HepG2 (cell line): ENCODE data around the gene RIMS3. TPM values are rescaled to one million over a fixed set of nuclear protein-coding genes. Genes with fewer than 3 reads are reported as not detected.

Experiments
- JUND ChIP-seq: sonication (generic); formaldehyde crosslinking; IDR thresholded peaks from 2 replicates; pipeline ENCODE4 v1.8.0; 2022; ENCODE audit warnings: mild to moderate bottlenecking, missing genetic modification reagents
- SSRP1 ChIP-seq: IDR thresholded peaks from 2 replicates; pipeline ENCODE4 v1.6.1; 2016; ENCODE audit warnings: control low read depth
- TEAD3 ChIP-seq: optimal IDR thresholded peaks from 2 replicates; pipeline ENCODE3; 2016; ENCODE audit warnings: borderline replicate concordance
- ZBTB7A ChIP-seq: sonication (generic); formaldehyde crosslinking; IDR thresholded peaks from 2 replicates; pipeline ENCODE4 v1.8.0; 2022; ENCODE audit warnings: mild to moderate bottlenecking, missing genetic modification reagents
- ZNF121 ChIP-seq: sonication (generic); formaldehyde crosslinking; IDR thresholded peaks from 2 replicates; pipeline ENCODE4 v1.5.0; 2020; ENCODE audit warnings: mild to moderate bottlenecking, missing genetic modification reagents
- ZNF781 ChIP-seq: sonication (generic); formaldehyde crosslinking; IDR thresholded peaks from 2 replicates; pipeline ENCODE4 v1.5.1; 2020; ENCODE audit warnings: borderline replicate concordance, mild to moderate bottlenecking, missing genetic modification reagents; ENCODE audit errors: not compliant biosample characterization
- polyA plus RNA-seq, 8 experiments: library from polyadenylated mRNA; depleted of rRNA in 3 of 8; stranded (reverse) in 7 of 8; unstranded in 1 of 8; fragments of >200 nt; fragmentation: Illumina TruSeq in 4 of 8; extraction: Trizol in 4 of 8; gene quantifications; 2 replicates each; pipeline versions ENCODE4 v1.2.1 to v1.2.3, GENCODE V29; 2011 to 2016; ENCODE audit warnings: low read depth in 4 of 8, missing spikeins in 1 of 8, mixed read lengths in 1 of 8; ENCODE audit not compliant: insufficient read depth in 1 of 8
- total RNA-seq, 5 experiments: library from RNA; depleted of rRNA; stranded (reverse); fragments of >200 nt; fragmentation: Illumina TruSeq; extraction: Trizol; gene quantifications; 2 replicates each; pipeline ENCODE4 v1.2.3, GENCODE V29; 2016; ENCODE audit warnings: low read depth in 1 of 5
- TF ChIP-seq, protein P1 (sequence below): sonication (generic); formaldehyde crosslinking; IDR thresholded peaks from 2 replicates; pipeline ENCODE4 v1.5.0; 2020; ENCODE audit warnings: mild to moderate bottlenecking, missing genetic modification reagents, borderline replicate concordance
- TF ChIP-seq, protein P2 (sequence below): sonication (generic); formaldehyde crosslinking; IDR thresholded peaks from 2 replicates; pipeline ENCODE4 v1.4.0; 2020; ENCODE audit warnings: missing genetic modification reagents

RIMS3 gene
- total and polyA plus RNA-seq, 2 of the 13 experiments (the other 11 are each of a cell fraction or from before 2014, with no cell fraction given) = 2.1 to 5.4 TPM

DNA sequence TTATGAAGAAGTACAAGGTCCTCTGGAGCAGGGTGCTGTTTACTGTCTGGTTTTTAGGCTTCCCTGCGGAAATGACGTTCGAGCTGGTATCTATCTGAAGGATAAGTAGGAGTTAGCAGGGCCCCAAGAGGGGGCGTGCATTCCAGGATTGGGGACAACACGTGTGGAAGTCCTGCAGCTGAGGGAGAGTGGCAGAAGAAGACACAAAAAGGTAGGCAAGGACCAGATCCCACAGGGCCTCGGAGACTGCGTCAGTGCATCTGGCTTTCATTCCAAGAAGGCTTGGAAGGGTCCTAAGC, 5.9 kb downstream of the RIMS3 start (continued):
- TF ChIP-seq, protein P1, sequence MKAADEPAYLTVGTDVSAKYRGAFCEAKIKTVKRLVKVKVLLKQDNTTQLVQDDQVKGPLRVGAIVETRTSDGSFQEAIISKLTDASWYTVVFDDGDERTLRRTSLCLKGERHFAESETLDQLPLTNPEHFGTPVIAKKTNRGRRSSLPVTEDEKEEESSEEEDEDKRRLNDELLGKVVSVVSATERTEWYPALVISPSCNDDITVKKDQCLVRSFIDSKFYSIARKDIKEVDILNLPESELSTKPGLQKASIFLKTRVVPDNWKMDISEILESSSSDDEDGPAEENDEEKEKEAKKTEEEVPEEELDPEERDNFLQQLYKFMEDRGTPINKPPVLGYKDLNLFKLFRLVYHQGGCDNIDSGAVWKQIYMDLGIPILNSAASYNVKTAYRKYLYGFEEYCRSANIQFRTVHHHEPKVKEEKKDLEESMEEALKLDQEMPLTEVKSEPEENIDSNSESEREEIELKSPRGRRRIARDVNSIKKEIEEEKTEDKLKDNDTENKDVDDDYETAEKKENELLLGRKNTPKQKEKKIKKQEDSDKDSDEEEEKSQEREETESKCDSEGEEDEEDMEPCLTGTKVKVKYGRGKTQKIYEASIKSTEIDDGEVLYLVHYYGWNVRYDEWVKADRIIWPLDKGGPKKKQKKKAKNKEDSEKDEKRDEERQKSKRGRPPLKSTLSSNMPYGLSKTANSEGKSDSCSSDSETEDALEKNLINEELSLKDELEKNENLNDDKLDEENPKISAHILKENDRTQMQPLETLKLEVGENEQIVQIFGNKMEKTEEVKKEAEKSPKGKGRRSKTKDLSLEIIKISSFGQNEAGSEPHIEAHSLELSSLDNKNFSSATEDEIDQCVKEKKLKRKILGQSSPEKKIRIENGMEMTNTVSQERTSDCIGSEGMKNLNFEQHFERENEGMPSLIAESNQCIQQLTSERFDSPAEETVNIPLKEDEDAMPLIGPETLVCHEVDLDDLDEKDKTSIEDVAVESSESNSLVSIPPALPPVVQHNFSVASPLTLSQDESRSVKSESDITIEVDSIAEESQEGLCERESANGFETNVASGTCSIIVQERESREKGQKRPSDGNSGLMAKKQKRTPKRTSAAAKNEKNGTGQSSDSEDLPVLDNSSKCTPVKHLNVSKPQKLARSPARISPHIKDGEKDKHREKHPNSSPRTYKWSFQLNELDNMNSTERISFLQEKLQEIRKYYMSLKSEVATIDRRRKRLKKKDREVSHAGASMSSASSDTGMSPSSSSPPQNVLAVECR (CRISPR knock-in tag) = 0 out of 2 replicates have a peak, but pooled peaks have one; percentile 18
- no peak for TF ChIP-seq ZBTB7A (CRISPR knock-in tag)
- peak; percentile 28 for TF ChIP-seq TEAD3
- no peak for TF ChIP-seq ZNF781
- TF ChIP-seq JUND (CRISPR knock-in tag) = no peak
- TF ChIP-seq, protein P2, sequence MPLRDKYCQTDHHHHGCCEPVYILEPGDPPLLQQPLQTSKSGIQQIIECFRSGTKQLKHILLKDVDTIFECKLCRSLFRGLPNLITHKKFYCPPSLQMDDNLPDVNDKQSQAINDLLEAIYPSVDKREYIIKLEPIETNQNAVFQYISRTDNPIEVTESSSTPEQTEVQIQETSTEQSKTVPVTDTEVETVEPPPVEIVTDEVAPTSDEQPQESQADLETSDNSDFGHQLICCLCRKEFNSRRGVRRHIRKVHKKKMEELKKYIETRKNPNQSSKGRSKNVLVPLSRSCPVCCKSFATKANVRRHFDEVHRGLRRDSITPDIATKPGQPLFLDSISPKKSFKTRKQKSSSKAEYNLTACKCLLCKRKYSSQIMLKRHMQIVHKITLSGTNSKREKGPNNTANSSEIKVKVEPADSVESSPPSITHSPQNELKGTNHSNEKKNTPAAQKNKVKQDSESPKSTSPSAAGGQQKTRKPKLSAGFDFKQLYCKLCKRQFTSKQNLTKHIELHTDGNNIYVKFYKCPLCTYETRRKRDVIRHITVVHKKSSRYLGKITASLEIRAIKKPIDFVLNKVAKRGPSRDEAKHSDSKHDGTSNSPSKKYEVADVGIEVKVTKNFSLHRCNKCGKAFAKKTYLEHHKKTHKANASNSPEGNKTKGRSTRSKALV = no peak
- TF ChIP-seq ZNF121 (CRISPR knock-in tag) = no peak
- no peak for TF ChIP-seq SSRP1
